ENCODE data around the gene PTPRD.
"Not testable (repeated sequence)": the region's sequence is repeated elsewhere in the genome, so short reads cannot be mapped to it uniquely, and the experiment has no call there.

PTPRD gene

GRCh38 chr9:9099646-9100045, 1513.2 kb downstream of the PTPRD start:
- no peak for DNase-seq

- not testable (repeated sequence) for DNase-seq
Measured at GRCh38 chr9:9097254-9097653, 1515.5 kb downstream of the PTPRD start.

DNA sequence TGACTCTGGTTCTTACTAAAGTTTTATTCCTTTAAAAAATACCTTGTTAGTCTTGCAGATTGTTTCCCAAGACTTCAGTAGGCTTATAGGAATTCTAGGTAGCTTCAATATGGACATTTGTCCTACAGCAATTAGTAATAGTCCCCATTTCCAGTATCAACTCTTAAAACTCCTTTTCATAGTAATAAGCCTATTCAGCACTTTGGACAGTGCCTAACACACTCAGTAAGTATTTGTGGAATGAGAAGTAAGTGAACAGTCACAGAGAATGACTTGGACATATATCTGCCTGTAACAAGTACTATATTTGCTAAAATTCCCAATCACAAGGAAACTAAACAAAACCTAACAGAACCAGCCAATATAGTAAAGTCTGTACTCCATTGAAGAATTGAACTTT, 1521.4 kb downstream of the PTPRD start:
- no peak for DNase-seq

- no peak for DNase-seq
Measured at GRCh38 chr9:9079473-9079872, 1533.3 kb downstream of the PTPRD start.

GRCh38 chr9:9078301-9078700, 1534.5 kb downstream of the PTPRD start:
- no peak for DNase-seq

- DNase-seq: no peak
Measured at GRCh38 chr9:9061627-9062026, 1551.2 kb downstream of the PTPRD start.

DNA sequence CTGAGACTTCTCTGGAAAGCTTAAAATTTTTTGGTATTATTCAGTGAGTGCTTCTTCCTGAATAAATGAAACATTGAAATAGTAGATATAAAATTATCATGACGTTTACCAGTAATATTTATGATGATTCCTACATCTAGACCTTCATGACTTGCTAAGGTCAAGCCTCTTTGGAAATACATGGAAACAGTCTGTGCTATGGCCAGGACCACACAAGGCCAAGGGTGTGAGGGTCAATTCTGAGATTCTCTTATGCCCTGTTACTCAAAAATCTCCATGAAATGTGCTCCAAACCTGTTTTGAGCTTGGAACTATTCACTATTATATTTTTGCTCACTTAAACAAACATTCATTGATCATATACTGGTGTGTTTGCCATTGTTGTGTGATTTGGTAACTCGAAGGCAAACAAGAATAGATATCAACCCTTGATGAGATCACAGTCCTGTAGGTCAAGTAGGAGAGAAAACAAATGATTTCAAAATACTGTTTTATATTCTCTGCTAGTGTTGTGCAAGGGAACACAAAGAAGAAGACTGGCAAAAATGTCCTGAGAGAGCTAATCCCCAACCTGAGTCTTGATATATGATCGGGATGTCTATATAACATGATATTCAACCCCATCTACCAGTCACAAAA, 1558.3 kb downstream of the PTPRD start:
- DNase-seq: no peak

GRCh38 chr9:9045572-9045971, 1567.2 kb downstream of the PTPRD start:
- no peak for DNase-seq

- DNase-seq: no peak
Measured at GRCh38 chr9:9045072-9045471, 1567.7 kb downstream of the PTPRD start.

DNA sequence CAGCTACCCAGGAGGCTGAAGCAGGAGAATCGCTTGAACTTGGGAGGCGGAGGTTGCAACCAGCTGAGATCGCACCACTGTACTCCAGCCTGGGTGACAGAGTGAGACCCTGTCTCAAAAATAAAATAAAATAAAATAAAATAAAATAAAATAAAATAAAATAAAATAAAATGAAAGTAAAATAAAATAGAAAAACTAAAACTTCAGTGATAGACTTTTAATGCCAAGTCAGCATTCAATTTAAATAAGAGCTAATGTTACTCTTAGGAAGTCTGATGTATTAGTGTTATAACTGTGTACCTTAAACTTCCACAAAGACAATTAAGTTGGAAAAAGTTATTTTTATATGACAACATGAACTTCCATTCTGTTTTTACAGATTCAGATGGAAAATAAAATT, 1569.0 kb downstream of the PTPRD start:
- DNase-seq: not testable (repeated sequence)

DNA sequence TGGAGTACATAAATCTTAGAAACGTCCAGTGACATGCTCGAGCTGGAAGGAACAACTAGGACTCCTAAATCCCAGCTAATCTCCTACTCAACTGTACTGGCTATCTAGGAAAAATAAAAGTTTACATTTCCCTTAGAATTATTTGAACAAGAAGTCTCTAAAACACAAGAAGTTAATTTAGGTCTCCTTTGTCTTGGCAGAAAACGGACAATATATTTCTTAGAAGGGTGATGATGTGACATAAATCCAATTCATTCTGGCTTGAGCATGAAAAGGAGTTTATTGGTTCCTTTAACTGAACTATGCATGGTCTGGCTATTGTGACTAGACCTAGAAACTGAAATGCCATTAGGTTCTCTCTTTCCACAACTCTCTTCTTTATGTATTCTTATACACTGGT, 1571.0 kb downstream of the PTPRD start:
- DNase-seq: no peak

- DNase-seq: no peak
Measured at GRCh38 chr9:9033022-9033421, 1579.8 kb downstream of the PTPRD start.

- no peak for DNase-seq
Measured at GRCh38 chr9:9016597-9016996, 1596.2 kb downstream of the PTPRD start.

- DNase-seq: no peak
Measured at GRCh38 chr9:9004810-9005209, 1608.0 kb downstream of the PTPRD start.

GRCh38 chr9:9002826-9003583, 1609.8 kb downstream of the PTPRD start:
- DNase-seq: no peak

GRCh38 chr9:8980496-8981013, 1632.2 kb downstream of the PTPRD start:
- no peak for DNase-seq

- no peak for DNase-seq
Measured at GRCh38 chr9:8978334-8978733, 1634.5 kb downstream of the PTPRD start.

DNA sequence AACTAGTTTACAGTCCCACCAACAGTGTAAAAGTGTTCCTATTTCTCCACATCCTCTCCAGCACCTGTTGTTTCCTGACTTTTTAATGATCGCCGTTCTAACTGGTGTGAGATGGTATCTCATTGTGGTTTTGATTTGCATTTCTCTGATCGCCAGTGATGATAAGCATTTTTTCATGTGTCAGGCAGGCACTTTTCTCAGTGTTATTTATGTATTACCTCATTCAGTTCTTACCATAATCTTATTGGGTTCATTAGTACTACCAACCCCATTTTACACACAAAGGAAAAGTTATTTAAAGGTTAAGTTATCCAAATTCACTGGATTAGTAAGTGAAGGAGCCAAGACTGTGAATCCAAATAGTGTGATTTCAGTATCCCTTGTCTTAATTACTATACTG, 1644.5 kb downstream of the PTPRD start:
- not testable (repeated sequence) for DNase-seq

DNA sequence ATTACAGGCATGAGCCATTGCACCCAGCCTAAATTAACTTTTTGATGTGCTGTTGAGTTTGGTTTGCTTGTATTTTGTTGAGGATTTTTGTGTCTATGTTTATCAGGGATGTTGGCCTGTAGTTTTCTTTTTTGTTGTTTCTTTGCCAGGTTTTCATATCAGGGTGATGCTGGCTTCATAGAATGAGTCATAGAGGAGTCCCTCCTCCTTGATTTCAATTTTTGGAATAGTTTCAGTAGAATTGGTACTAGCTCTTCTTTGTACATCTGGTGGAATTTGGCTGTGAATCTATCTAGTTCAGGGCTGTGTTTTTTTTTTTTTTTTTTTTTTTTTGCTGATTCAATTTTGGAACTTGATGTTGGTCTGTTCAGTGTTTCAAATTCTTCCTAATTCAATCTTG, 1648.9 kb downstream of the PTPRD start:
- DNase-seq: no peak

- DNase-seq: no peak
Measured at GRCh38 chr9:8962084-8962483, 1650.7 kb downstream of the PTPRD start.

DNA sequence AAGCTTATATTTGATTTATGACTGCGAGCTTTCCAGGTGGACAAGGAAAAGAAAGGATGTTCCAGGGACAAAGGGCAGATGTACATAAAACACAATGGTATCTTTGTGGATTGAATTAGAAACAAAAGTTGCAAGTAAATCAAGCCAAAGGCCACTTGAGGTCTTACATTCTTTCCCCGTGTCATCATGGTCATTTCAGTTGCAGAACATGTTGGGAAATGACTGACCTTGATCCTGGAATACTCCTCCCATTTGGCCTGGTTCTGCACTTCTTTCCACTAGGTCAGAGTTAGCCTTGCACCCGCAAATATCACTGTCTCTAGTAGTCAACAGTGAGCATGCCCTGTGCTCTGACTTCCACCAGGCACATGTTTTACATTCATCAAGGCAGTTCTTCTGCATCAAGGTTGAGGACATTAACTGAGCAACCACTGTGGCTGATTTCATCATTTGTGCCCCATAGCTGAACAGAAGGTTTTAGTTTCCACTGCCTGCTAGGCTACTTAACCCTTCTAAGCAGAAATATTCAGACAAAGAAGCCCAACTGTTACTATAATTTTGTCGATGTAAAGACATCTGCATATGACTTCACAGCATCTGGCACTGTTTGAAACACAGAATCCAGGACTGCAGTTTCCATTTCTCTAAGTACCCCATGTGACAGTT, 1651.5 kb downstream of the PTPRD start:
- no peak for DNase-seq

DNA sequence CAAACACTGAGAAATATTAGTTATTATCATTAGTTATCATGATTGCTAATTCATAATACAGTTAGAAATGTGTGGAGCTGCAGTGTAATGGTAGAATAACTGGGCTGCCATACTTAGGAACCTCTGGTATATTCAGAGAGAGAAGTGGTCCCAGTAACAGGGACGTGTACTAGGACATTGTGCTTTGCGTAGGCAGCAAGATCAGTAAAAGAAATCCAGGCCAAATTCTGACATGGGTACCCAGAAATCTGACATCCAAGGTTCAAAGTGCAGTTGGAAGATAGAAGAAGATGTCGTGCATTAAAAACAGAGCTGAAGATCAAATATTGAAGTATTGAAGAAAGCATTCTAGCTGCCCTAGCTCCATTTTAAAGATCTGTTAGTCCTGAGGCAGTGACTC, 1652.5 kb downstream of the PTPRD start:
- DNase-seq: no peak

DNA sequence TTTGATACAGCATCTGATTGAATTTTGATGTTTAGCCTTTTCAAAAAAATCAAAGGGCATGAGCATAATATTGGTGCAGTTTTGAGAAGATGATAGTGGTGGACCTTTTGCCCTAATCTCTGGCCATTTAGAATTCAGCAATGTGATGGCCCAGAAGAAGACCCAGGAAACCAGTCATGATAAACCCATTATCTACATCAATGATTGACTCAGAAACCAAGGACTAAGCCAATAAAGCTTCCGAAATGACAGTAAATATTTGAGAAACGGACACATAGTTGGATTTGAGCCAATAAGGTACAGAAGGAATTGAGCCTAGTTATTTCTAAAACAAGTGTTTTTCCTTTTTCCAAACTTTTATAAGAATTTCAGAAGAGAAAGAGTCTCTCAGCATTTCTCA, 1654.4 kb downstream of the PTPRD start:
- no peak for DNase-seq

- DNase-seq: no peak
Measured at GRCh38 chr9:8955315-8955714, 1657.5 kb downstream of the PTPRD start.
